GM12878 (cell line): Measurements from ENCODE around the gene CCL7. TPM values are rescaled to one million over a fixed set of nuclear protein-coding genes. Genes with fewer than 3 reads are reported as not detected.

Experiments
- BCL11A ChIP-seq: IDR thresholded peaks from 2 replicates; pipeline ENCODE4 v1.6.1; 2011; ENCODE audit warnings: low read depth, low read length
- BMI1 ChIP-seq: fragments of 450-650 bp; IDR thresholded peaks from 2 replicates; pipeline ENCODE4 v1.6.1; 2016; ENCODE audit warnings: mild to moderate bottlenecking, moderate library complexity, borderline replicate concordance
- EP300 ChIP-seq, 2 experiments: fragments of 150-350 bp in 1 of 2; IDR thresholded peaks; 2 replicates each; pipeline ENCODE4 v1.6.1; 2011 to 2012; ENCODE audit warnings: low read depth in 2 of 2, low read length in 2 of 2, borderline replicate concordance in 1 of 2, improper control_type of control experiment in 1 of 2, inconsistent platforms in 1 of 2; ENCODE audit not compliant: control insufficient read depth in 1 of 2
- EZH2 ChIP-seq: IDR thresholded peaks from 2 replicates; pipeline ENCODE4 v1.6.1; 2012; ENCODE audit warnings: low read depth, mild to moderate bottlenecking, control low read depth, inconsistent platforms, low read length, borderline replicate concordance; ENCODE audit not compliant: control insufficient read depth
- GABPA ChIP-seq: IDR thresholded peaks from 2 replicates; pipeline ENCODE4 v1.6.1; 2014; ENCODE audit warnings: antibody characterized with exemption, low read depth, mild to moderate bottlenecking, inconsistent platforms
- NFYB ChIP-seq: IDR thresholded peaks from 2 replicates; pipeline ENCODE4 v1.6.1; 2011; ENCODE audit warnings: low read depth, mild to moderate bottlenecking, low read length, improper control_type of control experiment, moderate library complexity; ENCODE audit not compliant: insufficient read depth
- NR2F1 ChIP-seq: fragments of 450-650 bp; conservative IDR thresholded peaks from 2 replicates; pipeline ENCODE4 v1.6.1; 2017; ENCODE audit warnings: mild to moderate bottlenecking
- NRF1 ChIP-seq: conservative IDR thresholded peaks from 2 replicates; pipeline ENCODE4 v1.6.1; 2011; ENCODE audit warnings: mild to moderate bottlenecking, low read depth, low read length, improper control_type of control experiment
- POLR2AphosphoS5 ChIP-seq: IDR thresholded peaks from 2 replicates; pipeline ENCODE4 v1.6.1; 2011; ENCODE audit warnings: mild to moderate bottlenecking, low read length, inconsistent platforms
- SMARCA5 ChIP-seq: fragments of 450-650 bp; IDR thresholded peaks from 2 replicates; pipeline ENCODE4 v1.6.1; 2017; ENCODE audit warnings: mild to moderate bottlenecking
- STAT1 ChIP-seq: fragments of 450-650 bp; conservative IDR thresholded peaks from 2 replicates; pipeline ENCODE4 v1.6.1; 2014; ENCODE audit warnings: antibody characterized with exemption, mild to moderate bottlenecking
- ZNF622 ChIP-seq: fragments of 450-650 bp; IDR thresholded peaks from 2 replicates; pipeline ENCODE4 v1.6.1; 2017; ENCODE audit warnings: mild to moderate bottlenecking, inconsistent platforms
- polyA plus RNA-seq, 11 experiments: library from polyadenylated mRNA; depleted of rRNA in 4 of 11; unstranded in 6 of 11; stranded (reverse) in 5 of 11; fragments of >200 nt; fragmentation: Nextera tagmentation in 4 of 11; fragmentation: Illumina TruSeq in 1 of 11; extraction: Ambion mirVana in 4 of 11; extraction: Trizol in 1 of 11; gene quantifications; 1 replicate in 1 of 11; 2 replicates in 10 of 11; pipeline versions ENCODE4 v1.2.1 to v1.2.3, GENCODE V29; 2011 to 2016; ENCODE audit warnings: inconsistent platforms in 2 of 11, missing spikeins in 2 of 11, low read depth in 1 of 11
- total RNA-seq, 4 experiments: library from RNA; depleted of rRNA in 3 of 4; stranded (reverse); fragments of >200 nt in 3 of 4; fragmentation: Illumina TruSeq in 1 of 4; extraction: Trizol in 1 of 4; gene quantifications; 2 replicates each; pipeline versions ENCODE4 v1.2.1 to v1.2.3, GENCODE V29; 2013 to 2021
- TF ChIP-seq, protein P1 (sequence below): fragments of 450-650 bp; IDR thresholded peaks from 2 replicates; pipeline ENCODE4 v1.6.1; 2017; ENCODE audit warnings: mild to moderate bottlenecking, low read depth, inconsistent platforms; ENCODE audit not compliant: poor library complexity, severe bottlenecking

CCL7 gene
- total and polyA plus RNA-seq, 10 of the 15 experiments (the other 5 are each of a cell fraction or from before 2014, with no cell fraction given): not detected

DNA sequence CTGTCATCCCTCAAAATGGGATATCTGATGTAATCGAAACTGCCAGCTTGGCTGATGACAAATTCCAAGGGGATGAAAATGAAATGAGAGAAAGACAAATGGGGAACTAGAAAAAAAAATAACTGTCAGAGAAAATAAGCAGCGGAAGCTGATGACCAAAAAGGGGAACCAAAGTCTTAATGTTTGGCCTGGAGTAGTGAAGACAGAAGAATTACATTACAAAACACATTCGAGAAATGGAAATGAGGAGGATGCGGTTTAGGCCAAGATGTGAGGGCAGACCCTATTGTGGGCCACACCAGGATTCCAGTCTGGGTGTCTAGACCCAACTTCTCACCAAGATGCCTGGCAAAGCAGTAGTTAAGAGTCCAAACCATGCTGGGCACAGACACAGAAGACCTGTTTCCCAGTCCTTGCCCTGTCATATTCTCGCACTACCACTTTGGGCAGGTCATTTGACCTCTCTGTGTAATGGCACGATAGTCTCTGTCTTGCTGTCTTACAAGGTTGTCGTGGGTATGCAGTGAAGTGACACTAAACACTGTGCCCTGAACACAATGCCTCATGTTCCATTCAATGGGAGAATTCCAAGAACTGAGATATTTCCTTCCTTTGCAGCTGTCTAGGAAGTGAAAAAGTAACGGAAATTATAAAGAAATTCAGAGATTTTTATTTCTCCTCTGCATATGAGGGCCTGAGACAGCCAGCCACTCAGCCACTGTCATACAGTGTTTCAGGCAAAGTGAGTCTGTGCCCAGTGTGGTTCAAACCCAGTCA, 27.2 kb upstream of the CCL7 start (continued):
- TF ChIP-seq, protein P1, sequence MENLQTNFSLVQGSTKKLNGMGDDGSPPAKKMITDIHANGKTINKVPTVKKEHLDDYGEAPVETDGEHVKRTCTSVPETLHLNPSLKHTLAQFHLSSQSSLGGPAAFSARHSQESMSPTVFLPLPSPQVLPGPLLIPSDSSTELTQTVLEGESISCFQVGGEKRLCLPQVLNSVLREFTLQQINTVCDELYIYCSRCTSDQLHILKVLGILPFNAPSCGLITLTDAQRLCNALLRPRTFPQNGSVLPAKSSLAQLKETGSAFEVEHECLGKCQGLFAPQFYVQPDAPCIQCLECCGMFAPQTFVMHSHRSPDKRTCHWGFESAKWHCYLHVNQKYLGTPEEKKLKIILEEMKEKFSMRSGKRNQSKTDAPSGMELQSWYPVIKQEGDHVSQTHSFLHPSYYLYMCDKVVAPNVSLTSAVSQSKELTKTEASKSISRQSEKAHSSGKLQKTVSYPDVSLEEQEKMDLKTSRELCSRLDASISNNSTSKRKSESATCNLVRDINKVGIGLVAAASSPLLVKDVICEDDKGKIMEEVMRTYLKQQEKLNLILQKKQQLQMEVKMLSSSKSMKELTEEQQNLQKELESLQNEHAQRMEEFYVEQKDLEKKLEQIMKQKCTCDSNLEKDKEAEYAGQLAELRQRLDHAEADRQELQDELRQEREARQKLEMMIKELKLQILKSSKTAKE: no peak
- TF ChIP-seq NRF1 (no peak), SMARCA5 (0 out of 2 replicates have a peak, but pooled peaks have one; percentile 39), POLR2AphosphoS5 (no peak), STAT1 (no peak), NFYB (no peak), EP300 (IDR thresholded peaks at IDR 0.05; ENCODE audit: borderline replicate concordance in 1 of 2, control insufficient read depth in 1 of 2, low read depth in 2 of 2, low read length in 2 of 2) (no peak; a peak in 1 of 4 replicates), BCL11A (0 out of 2 replicates have a peak, but pooled peaks have one; percentile 4), GABPA (no peak), NR2F1 (no peak), BMI1 (no peak), ZNF622 (no peak), EZH2 (no peak)
- TF ChIP-seq, all 136 proteins: peak for 11
